Glutamatergic neuron (in vitro differentiated cells): ENCODE measurements around the gene PTPN23. TPM values are rescaled to one million over a fixed set of nuclear protein-coding genes. Genes with fewer than 3 reads are reported as not detected.

Experiments used
- DNase-seq: peaks from one replicate; pipeline ENCODE4 v3.0.0; 2022
- H3K27ac Mint-ChIP-seq: one replicate; pipeline ENCODE4 v1.8.0; 2020; ENCODE audit warnings: mild to moderate bottlenecking, mixed read lengths, inconsistent platforms; ENCODE audit not compliant: unreplicated experiment
- H3K27me3 Mint-ChIP-seq: one replicate; pipeline ENCODE4 v1.8.0; 2020; ENCODE audit warnings: mild to moderate bottlenecking, moderate library complexity, mixed read lengths, inconsistent platforms; ENCODE audit not compliant: unreplicated experiment
- H3K36me3 Mint-ChIP-seq: one replicate; pipeline ENCODE4 v1.8.0; 2020; ENCODE audit warnings: mild to moderate bottlenecking, mixed read lengths, inconsistent platforms; ENCODE audit not compliant: unreplicated experiment
- H3K4me1 Mint-ChIP-seq: one replicate; pipeline ENCODE4 v1.8.0; 2020; ENCODE audit warnings: mild to moderate bottlenecking, low read depth, mixed read lengths, inconsistent platforms; ENCODE audit not compliant: unreplicated experiment
- H3K4me3 Mint-ChIP-seq: one replicate; pipeline ENCODE4 v1.8.0; 2020; ENCODE audit warnings: mild to moderate bottlenecking, mixed read lengths, inconsistent platforms; ENCODE audit not compliant: unreplicated experiment
- H3K9me3 Mint-ChIP-seq: one replicate; pipeline ENCODE4 v1.8.0; 2020; ENCODE audit warnings: mild to moderate bottlenecking, moderate library complexity, mixed read lengths, inconsistent platforms; ENCODE audit not compliant: unreplicated experiment
- total RNA-seq: library from RNA; stranded (reverse); fragmentation: NEBNext Ultra II Directional; extraction: Animal tissue kit (Norgen Biotek cat#: 25700); gene quantifications from one replicate; pipeline ENCODE4 v1.2.1, GENCODE V29; 2021; ENCODE audit not compliant: unreplicated experiment
- TF ChIP-seq, protein P1 (sequence below): fragments of 200-600 bp; sonication (generic); IDR thresholded peaks from one replicate; pipeline ENCODE4 v1.5.0; 2021; ENCODE audit not compliant: partially characterized antibody, unreplicated experiment

PTPN23 gene
- total RNA-seq, 1 donor from 2014 or later: 71.0 TPM

DNA sequence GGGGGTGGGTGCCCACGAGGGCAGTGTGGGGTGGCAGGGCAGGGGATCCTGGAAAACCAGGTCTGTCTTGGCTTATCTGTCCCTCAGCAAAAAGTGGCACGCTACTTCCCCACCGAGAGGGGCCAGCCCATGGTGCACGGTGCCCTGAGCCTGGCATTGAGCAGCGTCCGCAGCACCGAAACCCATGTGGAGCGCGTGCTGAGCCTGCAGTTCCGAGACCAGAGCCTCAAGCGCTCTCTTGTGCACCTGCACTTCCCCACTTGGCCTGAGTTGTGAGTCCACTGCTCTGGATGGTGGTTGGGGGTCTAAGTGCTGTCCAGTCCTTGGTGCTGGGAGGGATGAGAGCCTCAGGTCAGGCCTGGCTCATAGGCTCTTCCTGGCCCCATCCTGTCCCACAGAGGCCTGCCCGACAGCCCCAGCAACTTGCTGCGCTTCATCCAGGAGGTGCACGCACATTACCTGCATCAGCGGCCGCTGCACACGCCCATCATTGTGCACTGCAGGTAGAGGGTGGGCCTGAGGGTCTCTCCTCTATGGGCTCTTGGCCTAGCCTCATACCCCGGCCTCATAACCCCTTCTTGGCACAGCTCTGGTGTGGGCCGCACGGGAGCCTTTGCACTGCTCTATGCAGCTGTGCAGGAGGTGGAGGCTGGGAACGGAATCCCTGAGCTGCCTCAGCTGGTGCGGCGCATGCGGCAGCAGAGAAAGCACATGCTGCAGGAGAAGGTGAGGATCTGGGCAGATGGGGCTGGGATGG lies 31.1 kb downstream of the PTPN23 start:
- Mint-ChIP-seq H3K4me1 (peaks cover 8% of the 10 kb centered on the region), H3K36me3 (no peaks in the 10 kb centered on the region), H3K9me3 (peaks cover 16% of the 10 kb centered on the region), H3K27ac (no peak overlapping the region), H3K4me3 (no peak overlapping the region), H3K27me3 (peaks cover 10% of the 10 kb centered on the region)
- DNase-seq: no peak
- TF ChIP-seq, protein P1, sequence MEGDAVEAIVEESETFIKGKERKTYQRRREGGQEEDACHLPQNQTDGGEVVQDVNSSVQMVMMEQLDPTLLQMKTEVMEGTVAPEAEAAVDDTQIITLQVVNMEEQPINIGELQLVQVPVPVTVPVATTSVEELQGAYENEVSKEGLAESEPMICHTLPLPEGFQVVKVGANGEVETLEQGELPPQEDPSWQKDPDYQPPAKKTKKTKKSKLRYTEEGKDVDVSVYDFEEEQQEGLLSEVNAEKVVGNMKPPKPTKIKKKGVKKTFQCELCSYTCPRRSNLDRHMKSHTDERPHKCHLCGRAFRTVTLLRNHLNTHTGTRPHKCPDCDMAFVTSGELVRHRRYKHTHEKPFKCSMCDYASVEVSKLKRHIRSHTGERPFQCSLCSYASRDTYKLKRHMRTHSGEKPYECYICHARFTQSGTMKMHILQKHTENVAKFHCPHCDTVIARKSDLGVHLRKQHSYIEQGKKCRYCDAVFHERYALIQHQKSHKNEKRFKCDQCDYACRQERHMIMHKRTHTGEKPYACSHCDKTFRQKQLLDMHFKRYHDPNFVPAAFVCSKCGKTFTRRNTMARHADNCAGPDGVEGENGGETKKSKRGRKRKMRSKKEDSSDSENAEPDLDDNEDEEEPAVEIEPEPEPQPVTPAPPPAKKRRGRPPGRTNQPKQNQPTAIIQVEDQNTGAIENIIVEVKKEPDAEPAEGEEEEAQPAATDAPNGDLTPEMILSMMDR: no peak

DNA sequence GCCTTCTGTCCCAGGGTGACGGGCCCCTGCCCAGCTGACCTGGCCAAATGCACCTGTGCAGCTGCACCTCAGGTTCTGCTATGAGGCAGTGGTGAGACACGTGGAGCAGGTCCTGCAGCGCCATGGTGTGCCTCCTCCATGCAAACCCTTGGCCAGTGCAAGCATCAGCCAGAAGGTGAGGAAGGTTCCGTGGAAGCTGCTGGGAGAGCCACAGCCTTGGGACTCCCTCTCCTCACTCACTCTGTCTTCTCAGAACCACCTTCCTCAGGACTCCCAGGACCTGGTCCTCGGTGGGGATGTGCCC lies 31.6 kb downstream of the PTPN23 start:
- peaks cover 16% of the 10 kb centered on the region for H3K9me3 Mint-ChIP-seq
- peaks cover 8% of the 10 kb centered on the region for H3K4me1 Mint-ChIP-seq
- H3K27ac Mint-ChIP-seq: no peak overlapping the region
- DNase-seq: no peak
- no peak overlapping the region for H3K4me3 Mint-ChIP-seq
- no peaks in the 10 kb centered on the region for H3K36me3 Mint-ChIP-seq
- peaks cover 10% of the 10 kb centered on the region for H3K27me3 Mint-ChIP-seq
- TF ChIP-seq, protein P1: no peak

DNA sequence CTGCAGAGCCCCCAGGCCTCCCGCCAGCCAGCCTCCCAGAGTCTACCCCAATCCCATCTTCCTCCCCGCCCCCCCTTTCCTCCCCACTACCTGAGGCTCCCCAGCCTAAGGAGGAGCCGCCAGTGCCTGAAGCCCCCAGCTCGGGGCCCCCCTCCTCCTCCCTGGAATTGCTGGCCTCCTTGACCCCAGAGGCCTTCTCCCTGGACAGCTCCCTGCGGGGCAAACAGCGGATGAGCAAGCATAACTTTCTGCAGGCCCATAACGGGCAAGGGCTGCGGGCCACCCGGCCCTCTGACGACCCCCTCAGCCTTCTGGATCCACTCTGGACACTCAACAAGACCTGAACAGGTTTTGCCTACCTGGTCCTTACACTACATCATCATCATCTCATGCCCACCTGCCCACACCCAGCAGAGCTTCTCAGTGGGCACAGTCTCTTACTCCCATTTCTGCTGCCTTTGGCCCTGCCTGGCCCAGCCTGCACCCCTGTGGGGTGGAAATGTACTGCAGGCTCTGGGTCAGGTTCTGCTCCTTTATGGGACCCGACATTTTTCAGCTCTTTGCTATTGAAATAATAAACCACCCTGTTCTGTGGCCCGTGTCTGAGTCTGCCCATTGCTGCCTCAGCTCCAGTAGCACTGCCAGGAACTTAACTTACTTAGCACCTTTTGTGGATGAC lies 32.2 kb downstream of the PTPN23 start:
- Mint-ChIP-seq H3K9me3 (peaks cover 16% of the 10 kb centered on the region), H3K36me3 (no peaks in the 10 kb centered on the region), H3K27me3 (peaks cover 10% of the 10 kb centered on the region), H3K27ac (peak overlapping the region; percentile 43), H3K4me1 (peaks cover 8% of the 10 kb centered on the region), H3K4me3 (no peak overlapping the region)
- TF ChIP-seq, protein P1: no peak
- no peak for DNase-seq

DNA sequence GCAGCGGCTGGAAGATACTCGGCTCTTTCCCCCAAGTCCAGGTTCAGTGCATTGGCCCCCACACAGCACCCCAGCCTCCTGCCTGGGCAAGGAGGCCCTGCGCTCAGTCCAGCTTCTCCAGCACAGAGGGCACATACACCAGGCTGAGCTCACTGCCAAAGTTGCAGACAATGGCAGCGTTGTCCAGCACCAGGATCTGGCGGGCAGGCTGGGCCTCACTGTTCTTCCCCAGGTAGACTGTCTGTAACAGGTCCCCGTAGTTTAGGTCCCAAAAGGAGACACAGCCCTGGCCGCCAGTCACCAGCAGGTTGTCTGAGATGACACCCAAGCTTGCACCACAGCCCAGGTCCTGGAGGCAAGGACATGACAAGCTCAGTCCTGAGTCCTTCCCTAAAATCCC lies 32.9 kb downstream of the PTPN23 start:
- H3K4me1 Mint-ChIP-seq: peaks cover 8% of the 10 kb centered on the region
- H3K9me3 Mint-ChIP-seq: peaks cover 14% of the 10 kb centered on the region
- no peak overlapping the region for H3K27ac Mint-ChIP-seq
- DNase-seq: no peak
- TF ChIP-seq, protein P1: no peak
- H3K4me3 Mint-ChIP-seq: no peak overlapping the region
- no peaks in the 10 kb centered on the region for H3K36me3 Mint-ChIP-seq
- peaks cover 10% of the 10 kb centered on the region for H3K27me3 Mint-ChIP-seq

DNA sequence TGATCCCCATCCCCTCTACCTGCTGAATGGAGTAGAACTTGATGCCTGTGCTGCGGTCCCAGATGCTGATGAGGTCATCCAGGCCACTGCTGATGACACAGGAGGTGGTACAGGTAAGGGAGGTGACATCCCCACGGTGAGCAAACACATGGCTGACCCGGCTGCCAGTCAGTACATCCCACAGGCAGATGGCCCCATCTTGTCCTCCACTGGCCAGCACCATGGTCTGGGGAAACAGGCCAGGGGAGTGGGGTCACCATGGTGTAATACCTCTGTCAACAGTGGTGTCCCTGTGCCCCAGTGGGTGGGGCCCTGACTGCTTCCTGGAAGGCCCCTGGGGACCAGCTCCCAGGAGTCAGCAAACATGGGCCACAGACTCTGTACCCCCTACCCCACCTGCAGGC lies 33.3 kb downstream of the PTPN23 start:
- H3K4me1 Mint-ChIP-seq: peaks cover 8% of the 10 kb centered on the region
- no peak for DNase-seq
- no peak overlapping the region for H3K27ac Mint-ChIP-seq
- H3K4me3 Mint-ChIP-seq: no peak overlapping the region
- H3K9me3 Mint-ChIP-seq: peaks cover 16% of the 10 kb centered on the region
- H3K27me3 Mint-ChIP-seq: peaks cover 10% of the 10 kb centered on the region
- H3K36me3 Mint-ChIP-seq: no peaks in the 10 kb centered on the region
- TF ChIP-seq, protein P1: no peak
